AG10803 (cell line): Measurements from ENCODE around the gene SMG5.

ENCODE experiments used
- DNase-seq: peaks from one replicate; pipeline ENCODE4 v3.0.0; 2010; ENCODE audit warnings: low read depth
- H3K4me3 ChIP-seq: 2 replicates; pipeline ENCODE4 v1.5.1; 2011; ENCODE audit warnings: mild to moderate bottlenecking, low read length, control low read depth
- TF ChIP-seq, protein P1 (sequence below): conservative IDR thresholded peaks from 2 replicates; pipeline ENCODE4 v1.5.1; 2011; ENCODE audit warnings: mild to moderate bottlenecking, low read length, control low read depth, inconsistent platforms

The SMG5 gene

DNA sequence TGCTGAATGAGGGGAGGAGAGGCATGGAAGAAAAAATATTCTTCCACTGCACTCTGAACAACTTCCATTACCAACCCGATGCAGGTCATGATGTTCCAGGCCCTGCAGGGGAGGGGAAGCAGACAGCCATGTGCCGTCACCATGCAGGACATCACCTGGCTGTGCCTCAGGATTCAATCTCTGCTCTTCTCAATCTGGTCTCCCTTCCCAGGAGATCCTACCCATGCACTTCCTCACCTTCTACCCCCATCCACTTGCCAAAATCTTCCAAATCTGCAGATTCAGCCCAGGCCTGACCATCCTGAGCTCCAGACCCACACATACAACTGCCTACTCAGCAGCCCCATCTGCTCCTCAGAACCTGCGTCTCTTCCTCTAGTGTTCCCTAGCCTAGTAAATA is 29.0 kb downstream of the SMG5 start:
- no peak overlapping the region for H3K4me3 ChIP-seq
- DNase-seq = no peak
- TF ChIP-seq, protein P1, sequence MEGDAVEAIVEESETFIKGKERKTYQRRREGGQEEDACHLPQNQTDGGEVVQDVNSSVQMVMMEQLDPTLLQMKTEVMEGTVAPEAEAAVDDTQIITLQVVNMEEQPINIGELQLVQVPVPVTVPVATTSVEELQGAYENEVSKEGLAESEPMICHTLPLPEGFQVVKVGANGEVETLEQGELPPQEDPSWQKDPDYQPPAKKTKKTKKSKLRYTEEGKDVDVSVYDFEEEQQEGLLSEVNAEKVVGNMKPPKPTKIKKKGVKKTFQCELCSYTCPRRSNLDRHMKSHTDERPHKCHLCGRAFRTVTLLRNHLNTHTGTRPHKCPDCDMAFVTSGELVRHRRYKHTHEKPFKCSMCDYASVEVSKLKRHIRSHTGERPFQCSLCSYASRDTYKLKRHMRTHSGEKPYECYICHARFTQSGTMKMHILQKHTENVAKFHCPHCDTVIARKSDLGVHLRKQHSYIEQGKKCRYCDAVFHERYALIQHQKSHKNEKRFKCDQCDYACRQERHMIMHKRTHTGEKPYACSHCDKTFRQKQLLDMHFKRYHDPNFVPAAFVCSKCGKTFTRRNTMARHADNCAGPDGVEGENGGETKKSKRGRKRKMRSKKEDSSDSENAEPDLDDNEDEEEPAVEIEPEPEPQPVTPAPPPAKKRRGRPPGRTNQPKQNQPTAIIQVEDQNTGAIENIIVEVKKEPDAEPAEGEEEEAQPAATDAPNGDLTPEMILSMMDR = no peak

DNA sequence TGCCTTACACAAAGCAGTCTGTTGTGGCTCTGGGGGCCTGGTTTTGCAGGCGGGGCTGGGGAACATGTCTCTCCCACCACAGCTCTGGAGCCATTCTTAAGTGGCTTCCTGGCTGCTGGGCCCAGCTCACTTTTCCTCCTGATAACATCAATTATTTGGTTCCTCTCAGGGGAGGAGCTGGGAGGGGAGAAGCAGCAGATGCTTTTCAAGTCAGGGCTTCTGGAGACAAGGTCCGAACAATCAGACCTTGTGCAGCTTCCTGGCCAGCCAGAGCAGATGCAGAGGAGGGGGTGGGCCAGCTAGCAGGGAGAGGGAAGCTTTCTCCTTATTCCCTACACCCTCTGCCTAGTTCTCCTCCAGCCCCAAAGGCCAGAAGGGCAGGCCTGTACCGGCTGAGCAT is 31.1 kb downstream of the SMG5 start:
- H3K4me3 ChIP-seq = no peak overlapping the region
- DNase-seq = no peak
- TF ChIP-seq, protein P1 = no peak

DNA sequence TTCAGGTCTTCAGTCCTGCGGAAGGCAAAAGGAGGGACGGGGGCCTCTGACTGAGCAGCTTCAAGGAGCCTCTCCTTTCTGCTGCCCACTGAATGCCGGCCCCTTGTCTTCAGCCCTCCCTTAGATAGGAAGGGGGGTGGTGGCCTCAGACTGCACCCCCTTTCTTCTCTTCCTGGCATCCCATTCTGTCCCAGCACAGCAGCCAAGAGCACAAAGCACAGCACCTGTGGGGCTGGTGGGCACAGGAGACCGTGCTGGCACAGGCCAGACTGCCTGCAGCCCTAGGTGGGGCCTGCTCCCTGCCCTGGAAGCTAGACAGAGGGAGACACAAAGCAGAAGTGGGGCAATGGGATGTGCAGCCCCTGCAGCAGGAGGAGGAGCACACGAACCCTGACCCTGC is 33.0 kb downstream of the SMG5 start:
- no peak for DNase-seq
- TF ChIP-seq, protein P1 = no peak
- H3K4me3 ChIP-seq = no peak overlapping the region

DNA sequence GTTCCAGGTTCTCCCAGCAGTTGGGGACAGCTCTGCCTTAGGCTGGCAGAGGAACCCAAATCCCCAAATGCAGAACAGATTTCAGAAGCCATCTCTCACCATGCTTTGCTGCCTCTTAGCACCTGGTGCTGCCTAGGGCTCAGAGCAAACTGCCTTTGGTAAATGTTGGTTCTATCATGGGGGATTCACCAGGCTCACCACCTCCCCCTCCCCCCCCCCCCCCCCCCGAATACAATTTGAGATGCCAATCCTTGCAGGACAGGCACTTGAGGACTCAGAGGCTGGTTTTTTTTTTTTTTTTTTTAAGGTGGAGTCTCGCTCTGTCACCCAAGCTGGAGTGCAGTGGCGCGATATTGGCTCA is 34.3 kb downstream of the SMG5 start:
- DNase-seq = no peak
- TF ChIP-seq, protein P1 = no peak
- H3K4me3 ChIP-seq = no peak overlapping the region

DNA sequence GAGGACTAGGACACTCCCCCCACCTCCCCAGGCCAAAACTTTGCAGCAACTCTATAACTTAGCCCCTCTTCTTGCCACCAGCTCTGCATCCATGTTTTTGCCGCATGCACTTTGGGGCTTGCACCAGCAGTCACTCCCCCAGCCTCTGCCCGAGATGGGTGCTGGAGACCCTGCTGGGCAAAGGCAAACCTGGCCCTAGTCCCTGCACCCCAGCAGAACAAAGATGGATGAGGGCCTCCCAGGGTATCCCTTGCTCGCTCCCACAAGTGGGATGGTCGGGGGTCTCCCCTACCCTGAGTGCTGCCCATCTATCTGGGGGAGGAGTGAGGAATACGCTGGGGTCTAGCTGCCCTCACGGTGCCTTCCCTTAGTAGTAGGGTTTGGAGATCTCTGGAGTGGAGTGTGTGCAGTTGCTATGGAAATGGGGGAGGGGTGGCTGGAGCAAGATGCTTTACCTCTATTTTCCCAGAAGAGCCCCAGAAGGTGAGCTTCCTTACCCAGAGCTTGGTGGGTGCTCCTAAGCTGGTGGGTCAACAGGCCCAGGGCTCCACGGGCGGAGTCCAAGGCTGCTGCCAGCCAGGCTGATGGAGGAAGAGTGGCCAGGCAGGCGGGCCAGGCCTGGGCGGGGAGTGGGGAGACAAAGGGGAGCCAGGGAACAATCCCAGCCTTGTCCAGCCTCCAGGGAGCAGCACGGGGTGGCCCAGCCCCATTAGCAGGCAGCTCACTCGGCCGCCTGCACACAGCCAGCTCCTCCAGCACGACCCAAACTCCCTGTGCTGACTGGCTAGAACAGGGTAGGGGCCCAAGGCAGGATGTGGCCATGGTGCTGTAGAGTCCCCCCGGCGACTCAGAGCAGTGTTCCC is 34.9 kb downstream of the SMG5 start, which contains the start of gene PAQR6:
Gene PAQR6 (minus strand): TSS at position 597 of the 863 bp plus-strand sequence. CDS start 1,325 bp downstream, outside the sequence.
- H3K4me3 ChIP-seq = no peak within 1 kb of the TSS
- DNase-seq = no peak
- TF ChIP-seq, protein P1 = no peak

DNA sequence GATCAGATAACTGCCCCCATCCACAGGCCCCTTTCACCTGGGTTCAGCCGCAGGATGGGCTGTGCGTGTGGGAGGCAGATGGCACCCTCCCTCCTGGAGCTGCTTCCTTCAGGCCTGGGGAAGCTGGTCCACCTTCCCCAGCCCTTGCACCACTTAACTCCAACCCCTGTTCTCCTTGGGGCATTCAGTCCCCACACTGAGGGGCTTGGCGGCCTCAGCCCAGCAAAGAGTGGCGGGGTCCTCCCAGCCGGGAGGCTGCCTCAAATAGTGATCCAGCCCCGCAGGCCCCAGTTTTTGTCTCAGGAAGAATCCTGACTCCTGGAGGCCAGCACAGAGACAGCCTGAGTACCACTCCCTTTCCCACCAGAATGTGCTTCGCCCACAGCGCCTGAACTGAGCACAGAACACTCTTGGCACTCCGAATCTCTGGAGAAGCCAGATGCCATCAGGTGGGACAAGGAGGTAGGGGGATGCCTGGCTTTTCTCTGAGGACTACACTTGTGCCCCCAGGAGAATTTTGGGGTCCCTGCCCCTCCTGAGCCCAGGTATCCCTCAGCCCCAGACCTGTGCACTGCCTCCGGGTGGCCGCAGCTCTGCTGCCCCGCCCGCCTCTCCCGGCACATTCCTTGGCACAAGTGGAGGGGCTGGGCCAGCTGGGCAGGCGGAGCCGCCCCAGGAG is 35.7 kb downstream of the SMG5 start:
- DNase-seq = no peak
- no peak overlapping the region for H3K4me3 ChIP-seq
- TF ChIP-seq, protein P1 = no peak
